ENCODE data around the gene C1orf35.
A peak's percentile ranks its signal among the peaks of the same experiment; 100 is the strongest.

C1orf35 gene

DNA sequence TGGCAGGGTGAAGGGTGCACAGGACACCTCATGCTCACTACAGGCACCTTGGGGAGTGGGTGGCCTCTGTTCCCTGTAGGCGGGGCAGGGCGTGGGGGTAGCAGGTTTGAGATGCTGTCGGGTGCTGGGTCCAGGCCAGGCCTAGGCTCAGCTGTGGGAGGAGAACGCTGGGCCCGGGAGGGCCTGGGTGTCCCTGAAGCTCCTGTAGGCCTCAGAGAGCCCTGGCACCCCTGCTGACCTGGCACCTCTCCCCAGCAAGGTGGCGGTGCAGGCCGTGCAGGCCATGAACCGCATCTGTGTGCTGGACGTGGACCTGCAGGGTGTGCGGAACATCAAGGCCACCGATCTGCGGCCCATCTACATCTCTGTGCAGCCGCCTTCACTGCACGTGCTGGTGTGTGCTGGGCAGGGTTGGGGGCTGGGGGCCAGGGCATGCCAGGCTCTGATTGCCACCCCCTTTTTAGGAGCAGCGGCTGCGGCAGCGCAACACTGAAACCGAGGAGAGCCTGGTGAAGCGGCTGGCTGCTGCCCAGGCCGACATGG, 44.1 kb upstream of the C1orf35 start:
- no peaks in the 10 kb centered on the region for H3K27me3 ChIP-seq (ENCODE audit: control insufficient read depth, insufficient read depth, low read length)
- no peak overlapping the region for H3K4me3 ChIP-seq (ENCODE audit: low read length)
- no peak overlapping the region for H3K9ac ChIP-seq (ENCODE audit: low read length)
- H3K27ac ChIP-seq (ENCODE audit: low read length): no peak overlapping the region
- H3K9me3 ChIP-seq (ENCODE audit: control insufficient read depth, low read depth, low read length): no peaks in the 10 kb centered on the region
- no peaks in the 10 kb centered on the region for H3K36me3 ChIP-seq (ENCODE audit: control insufficient read depth, low read depth, low read length)
- peaks cover 6% of the 10 kb centered on the region for H3K4me1 ChIP-seq (ENCODE audit: control insufficient read depth, low read depth, low read length)

DNA sequence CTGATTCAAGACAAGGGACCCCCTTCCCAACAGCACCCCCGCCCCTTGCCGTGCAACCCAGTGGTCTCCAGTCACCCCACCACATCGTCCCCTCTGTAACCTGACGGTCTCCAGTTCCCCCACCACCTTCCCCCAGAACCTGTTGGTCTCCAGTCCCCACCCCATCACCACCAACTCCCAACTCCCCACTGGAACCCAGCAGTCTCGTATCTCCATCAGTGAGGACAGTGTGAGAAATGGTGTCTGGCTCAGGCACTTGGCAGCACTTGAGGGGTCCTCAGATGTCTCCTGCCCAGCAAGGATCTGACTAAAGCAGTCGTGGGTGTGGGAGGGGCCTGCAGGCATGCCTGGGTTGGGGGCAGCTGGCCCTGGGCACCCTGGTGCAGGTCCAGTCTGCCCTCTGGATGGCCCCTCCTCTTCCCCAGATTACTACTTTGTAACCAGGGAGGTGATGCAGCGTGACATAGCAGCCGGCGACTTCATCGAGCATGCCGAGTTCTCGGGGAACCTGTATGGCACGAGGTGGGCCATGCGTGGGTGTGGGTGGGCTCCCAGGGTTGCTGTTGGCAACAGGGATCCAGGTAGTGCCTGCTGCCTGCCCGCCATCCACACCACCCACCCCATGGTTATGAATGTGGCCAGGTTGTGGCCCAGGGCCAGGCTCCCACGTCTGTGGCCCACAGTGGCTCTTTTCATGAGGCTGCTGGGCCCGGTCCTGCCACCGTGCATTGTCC, 43.5 kb upstream of the C1orf35 start:
- Histone ChIP-seq H3K9ac (ENCODE audit: low read length) (no peak overlapping the region), H3K9me3 (ENCODE audit: control insufficient read depth, low read depth, low read length) (no peaks in the 10 kb centered on the region), H3K27me3 (ENCODE audit: control insufficient read depth, insufficient read depth, low read length) (no peaks in the 10 kb centered on the region), H3K4me1 (ENCODE audit: control insufficient read depth, low read depth, low read length) (peaks cover 6% of the 10 kb centered on the region), H3K4me3 (ENCODE audit: low read length) (no peak overlapping the region), H3K27ac (ENCODE audit: low read length) (no peak overlapping the region), H3K36me3 (ENCODE audit: control insufficient read depth, low read depth, low read length) (no peaks in the 10 kb centered on the region)

DNA sequence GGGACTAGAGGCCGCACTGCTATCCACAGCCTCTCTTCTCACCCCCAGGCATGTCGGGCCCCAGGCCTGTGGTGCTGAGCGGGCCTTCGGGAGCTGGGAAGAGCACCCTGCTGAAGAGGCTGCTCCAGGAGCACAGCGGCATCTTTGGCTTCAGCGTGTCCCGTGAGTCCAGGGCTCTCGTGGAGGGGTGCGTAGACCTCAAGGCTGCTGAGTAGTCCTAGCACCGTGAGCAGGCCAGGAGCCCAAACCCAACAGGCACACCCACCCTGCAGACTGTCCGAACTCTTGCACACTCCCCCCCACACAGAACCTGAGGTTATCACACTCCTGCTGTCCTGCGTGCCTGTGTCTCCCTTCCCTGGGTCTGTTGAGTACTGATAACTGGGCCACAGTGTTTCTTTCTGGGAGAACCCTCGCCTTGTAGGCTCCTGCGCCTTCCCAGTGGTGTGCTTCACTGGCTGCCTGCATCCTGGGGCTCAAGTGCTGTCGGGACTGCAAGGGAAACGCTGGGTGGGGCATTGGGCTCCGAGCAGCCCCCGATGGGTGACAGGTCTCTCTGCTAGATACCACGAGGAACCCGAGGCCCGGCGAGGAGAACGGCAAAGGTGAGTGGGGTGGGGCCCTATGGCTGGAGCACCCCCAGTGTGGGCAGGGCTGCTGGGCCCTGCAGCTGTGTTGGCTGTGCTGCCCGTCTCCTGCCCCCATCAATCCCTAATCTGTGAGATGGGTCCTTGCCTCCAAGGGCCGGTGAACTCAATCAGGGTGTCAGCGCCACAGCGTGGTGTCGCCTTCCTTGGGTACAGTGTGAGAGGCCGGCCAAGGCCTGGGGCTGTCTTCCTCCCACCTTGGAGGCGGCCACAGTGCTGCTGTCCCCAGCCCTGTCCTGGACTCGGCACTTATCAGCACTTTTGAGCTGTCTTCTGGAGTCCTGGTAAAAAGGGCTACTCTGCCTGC, 42.6 kb upstream of the C1orf35 start:
- H3K27ac ChIP-seq (ENCODE audit: low read length): no peak overlapping the region
- no peaks in the 10 kb centered on the region for H3K27me3 ChIP-seq (ENCODE audit: control insufficient read depth, insufficient read depth, low read length)
- no peaks in the 10 kb centered on the region for H3K9me3 ChIP-seq (ENCODE audit: control insufficient read depth, low read depth, low read length)
- H3K36me3 ChIP-seq (ENCODE audit: control insufficient read depth, low read depth, low read length): no peaks in the 10 kb centered on the region
- no peak overlapping the region for H3K4me3 ChIP-seq (ENCODE audit: low read length)
- no peak overlapping the region for H3K9ac ChIP-seq (ENCODE audit: low read length)
- H3K4me1 ChIP-seq (ENCODE audit: control insufficient read depth, low read depth, low read length): peaks cover 11% of the 10 kb centered on the region

DNA sequence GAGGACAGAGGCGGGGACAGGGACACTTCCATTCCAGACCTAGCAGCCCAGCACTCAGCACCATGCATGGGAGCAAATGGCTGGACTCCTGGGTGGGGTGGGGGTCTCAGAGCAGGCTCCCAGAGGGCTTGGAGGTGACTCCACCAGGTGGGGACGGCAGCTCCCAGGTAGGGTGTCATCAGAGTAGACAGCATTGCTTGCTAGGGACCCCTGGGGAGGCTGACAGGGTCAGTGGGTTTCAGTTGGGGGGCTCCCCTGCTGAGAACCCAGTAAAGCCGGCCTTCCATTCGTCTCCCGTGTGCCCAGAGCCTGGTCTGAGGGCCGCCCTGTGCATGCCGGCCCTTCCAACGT, 41.8 kb upstream of the C1orf35 start:
- Histone ChIP-seq H3K27ac (ENCODE audit: low read length) (no peak overlapping the region), H3K9ac (ENCODE audit: low read length) (no peak overlapping the region), H3K27me3 (ENCODE audit: control insufficient read depth, insufficient read depth, low read length) (no peaks in the 10 kb centered on the region), H3K4me3 (ENCODE audit: low read length) (no peak overlapping the region), H3K9me3 (ENCODE audit: control insufficient read depth, low read depth, low read length) (no peaks in the 10 kb centered on the region), H3K36me3 (ENCODE audit: control insufficient read depth, low read depth, low read length) (no peaks in the 10 kb centered on the region), H3K4me1 (ENCODE audit: control insufficient read depth, low read depth, low read length) (peaks cover 10% of the 10 kb centered on the region)

DNA sequence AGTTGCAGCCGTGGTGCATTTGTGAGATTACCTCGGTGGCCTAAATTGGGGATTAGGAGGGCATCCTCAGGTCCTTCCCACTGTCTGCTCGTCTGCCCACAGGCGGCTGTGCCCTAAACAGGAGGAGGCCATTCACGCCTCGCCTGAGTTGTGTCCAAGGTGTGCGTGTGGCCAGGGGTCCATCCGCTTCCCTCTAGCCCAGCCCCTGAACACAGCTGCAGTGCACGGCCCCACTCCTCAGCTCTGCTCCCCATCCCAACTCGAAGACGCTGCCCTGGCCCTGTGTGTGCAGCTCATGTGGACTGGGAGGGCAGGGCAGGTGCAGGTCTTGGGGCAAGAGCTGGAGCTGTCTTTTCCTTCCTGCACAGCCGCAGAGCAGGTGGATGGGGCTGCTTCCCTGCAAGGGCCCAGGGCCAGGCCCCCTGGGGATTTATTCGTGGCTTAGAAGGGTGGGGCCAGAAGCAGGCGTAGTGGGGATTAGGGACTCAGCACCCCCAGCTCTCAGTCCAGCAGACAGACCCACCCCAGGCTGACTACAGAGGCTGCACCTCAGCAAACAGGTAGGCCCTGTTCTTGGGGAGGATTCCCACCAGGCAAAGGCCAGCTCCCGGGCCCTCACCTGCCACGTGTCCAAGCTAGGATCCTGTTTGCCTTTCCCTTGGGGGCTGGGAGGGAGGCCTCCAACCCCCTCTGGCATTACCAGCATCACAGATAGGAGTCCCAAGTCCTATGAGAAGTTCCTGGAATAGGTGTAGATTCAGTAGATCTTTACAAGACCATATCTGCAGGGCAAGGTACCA, 41.3 kb upstream of the C1orf35 start:
- Histone ChIP-seq H3K4me3 (ENCODE audit: low read length) (no peak overlapping the region), H3K9ac (ENCODE audit: low read length) (no peak overlapping the region), H3K9me3 (ENCODE audit: control insufficient read depth, low read depth, low read length) (no peaks in the 10 kb centered on the region), H3K27ac (ENCODE audit: low read length) (no peak overlapping the region), H3K4me1 (ENCODE audit: control insufficient read depth, low read depth, low read length) (peaks cover 4% of the 10 kb centered on the region), H3K36me3 (ENCODE audit: control insufficient read depth, low read depth, low read length) (no peaks in the 10 kb centered on the region), H3K27me3 (ENCODE audit: control insufficient read depth, insufficient read depth, low read length) (no peaks in the 10 kb centered on the region)

DNA sequence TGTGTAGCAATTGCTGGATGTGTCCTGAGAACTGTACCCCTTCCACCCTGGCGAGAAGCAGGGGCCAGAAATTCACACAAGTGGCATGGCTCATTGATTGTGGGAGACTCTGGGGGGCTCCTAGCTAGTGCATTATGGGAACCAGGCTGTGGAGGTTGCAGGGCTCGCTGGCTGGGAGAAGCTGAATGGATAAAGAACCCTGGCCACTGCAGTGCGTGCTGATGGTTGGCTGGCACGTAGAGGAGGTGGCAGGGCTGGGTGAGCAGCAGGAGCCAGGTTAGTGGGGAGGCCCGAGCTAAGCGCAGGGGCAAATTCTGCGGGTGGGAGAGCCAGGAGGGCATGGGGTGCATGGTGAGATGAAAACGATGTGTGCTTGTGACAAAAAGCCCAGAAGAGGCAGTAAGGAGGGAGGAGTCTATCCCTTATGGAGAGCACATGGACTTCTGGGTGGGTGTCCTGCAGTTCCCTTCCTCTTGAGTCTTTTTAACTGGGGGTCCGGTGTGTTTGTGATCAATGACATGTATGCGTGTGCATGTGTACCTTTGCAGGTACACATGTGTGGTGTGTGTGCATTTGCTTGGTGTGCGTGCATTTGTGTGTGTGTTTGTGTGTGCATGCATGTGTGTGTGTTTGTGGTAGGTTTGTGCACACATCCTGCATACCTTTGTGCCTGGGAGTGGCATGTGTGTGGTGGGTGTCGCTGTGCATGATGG, 40.5 kb upstream of the C1orf35 start:
- Histone ChIP-seq H3K4me1 (ENCODE audit: control insufficient read depth, low read depth, low read length) (peaks cover 4% of the 10 kb centered on the region), H3K4me3 (ENCODE audit: low read length) (no peak overlapping the region), H3K36me3 (ENCODE audit: control insufficient read depth, low read depth, low read length) (no peaks in the 10 kb centered on the region), H3K9ac (ENCODE audit: low read length) (no peak overlapping the region), H3K27me3 (ENCODE audit: control insufficient read depth, insufficient read depth, low read length) (no peaks in the 10 kb centered on the region), H3K9me3 (ENCODE audit: control insufficient read depth, low read depth, low read length) (no peaks in the 10 kb centered on the region), H3K27ac (ENCODE audit: low read length) (no peak overlapping the region)

DNA sequence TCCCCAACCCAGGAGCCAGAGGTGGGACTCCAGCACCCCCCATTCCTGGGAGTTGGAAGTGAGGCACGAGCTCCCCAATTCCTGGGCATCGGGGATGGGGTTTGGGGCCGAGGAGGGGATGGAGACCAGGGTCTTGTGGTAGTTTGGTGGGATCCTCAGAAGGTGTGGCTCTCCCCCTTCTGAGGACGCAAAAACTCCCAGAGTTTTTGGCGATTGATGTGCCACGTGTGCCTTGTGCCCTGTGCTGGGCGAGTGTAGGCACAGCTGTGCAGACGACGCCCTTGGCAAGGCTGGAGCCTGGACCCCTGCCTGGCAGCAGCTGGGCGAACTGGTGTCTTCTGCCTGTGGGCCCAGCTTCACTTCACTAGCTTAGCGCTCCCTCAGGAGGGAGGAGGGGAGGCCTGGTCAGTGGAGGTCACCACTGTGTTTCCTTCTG, 39.6 kb upstream of the C1orf35 start:
- no peak overlapping the region for H3K4me3 ChIP-seq (ENCODE audit: low read length)
- H3K27me3 ChIP-seq (ENCODE audit: control insufficient read depth, insufficient read depth, low read length): peaks cover 9% of the 10 kb centered on the region
- H3K4me1 ChIP-seq (ENCODE audit: control insufficient read depth, low read depth, low read length): peaks cover 4% of the 10 kb centered on the region
- H3K36me3 ChIP-seq (ENCODE audit: control insufficient read depth, low read depth, low read length): no peaks in the 10 kb centered on the region
- no peak overlapping the region for H3K9ac ChIP-seq (ENCODE audit: low read length)
- H3K9me3 ChIP-seq (ENCODE audit: control insufficient read depth, low read depth, low read length): no peaks in the 10 kb centered on the region
- H3K27ac ChIP-seq (ENCODE audit: low read length): no peak overlapping the region

DNA sequence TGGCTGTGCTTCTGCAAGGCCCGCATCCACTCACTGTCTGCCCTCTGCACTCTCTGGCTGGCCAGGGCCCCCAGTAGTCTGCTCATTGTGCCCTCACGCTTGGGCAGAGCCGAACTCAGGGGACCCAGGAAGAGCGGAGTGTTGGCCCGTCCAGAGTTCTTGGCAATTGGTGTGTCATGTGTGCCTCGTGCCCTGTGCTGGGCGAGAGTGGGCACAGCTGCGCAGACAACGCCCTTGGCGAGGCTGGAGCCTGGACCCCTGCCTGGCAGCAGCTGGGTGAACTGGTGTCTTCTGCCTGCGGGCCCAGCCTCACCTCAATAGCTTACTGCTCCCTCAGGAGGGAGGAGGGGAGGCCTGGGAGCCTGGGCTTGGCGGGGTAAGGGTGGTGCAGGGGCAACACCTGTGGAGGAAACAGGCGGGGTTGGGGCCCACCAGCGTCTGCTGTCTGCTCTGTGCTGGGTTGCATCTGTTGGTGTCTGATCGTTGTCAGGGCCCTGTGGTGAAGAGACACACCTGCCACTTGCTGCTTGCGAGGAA, 39.1 kb upstream of the C1orf35 start:
- no peak overlapping the region for H3K27ac ChIP-seq (ENCODE audit: low read length)
- H3K4me3 ChIP-seq (ENCODE audit: low read length): no peak overlapping the region
- no peaks in the 10 kb centered on the region for H3K9me3 ChIP-seq (ENCODE audit: control insufficient read depth, low read depth, low read length)
- peaks cover 14% of the 10 kb centered on the region for H3K27me3 ChIP-seq (ENCODE audit: control insufficient read depth, insufficient read depth, low read length)
- peaks cover 4% of the 10 kb centered on the region for H3K4me1 ChIP-seq (ENCODE audit: control insufficient read depth, low read depth, low read length)
- no peak overlapping the region for H3K9ac ChIP-seq (ENCODE audit: low read length)
- H3K36me3 ChIP-seq (ENCODE audit: control insufficient read depth, low read depth, low read length): no peaks in the 10 kb centered on the region

DNA sequence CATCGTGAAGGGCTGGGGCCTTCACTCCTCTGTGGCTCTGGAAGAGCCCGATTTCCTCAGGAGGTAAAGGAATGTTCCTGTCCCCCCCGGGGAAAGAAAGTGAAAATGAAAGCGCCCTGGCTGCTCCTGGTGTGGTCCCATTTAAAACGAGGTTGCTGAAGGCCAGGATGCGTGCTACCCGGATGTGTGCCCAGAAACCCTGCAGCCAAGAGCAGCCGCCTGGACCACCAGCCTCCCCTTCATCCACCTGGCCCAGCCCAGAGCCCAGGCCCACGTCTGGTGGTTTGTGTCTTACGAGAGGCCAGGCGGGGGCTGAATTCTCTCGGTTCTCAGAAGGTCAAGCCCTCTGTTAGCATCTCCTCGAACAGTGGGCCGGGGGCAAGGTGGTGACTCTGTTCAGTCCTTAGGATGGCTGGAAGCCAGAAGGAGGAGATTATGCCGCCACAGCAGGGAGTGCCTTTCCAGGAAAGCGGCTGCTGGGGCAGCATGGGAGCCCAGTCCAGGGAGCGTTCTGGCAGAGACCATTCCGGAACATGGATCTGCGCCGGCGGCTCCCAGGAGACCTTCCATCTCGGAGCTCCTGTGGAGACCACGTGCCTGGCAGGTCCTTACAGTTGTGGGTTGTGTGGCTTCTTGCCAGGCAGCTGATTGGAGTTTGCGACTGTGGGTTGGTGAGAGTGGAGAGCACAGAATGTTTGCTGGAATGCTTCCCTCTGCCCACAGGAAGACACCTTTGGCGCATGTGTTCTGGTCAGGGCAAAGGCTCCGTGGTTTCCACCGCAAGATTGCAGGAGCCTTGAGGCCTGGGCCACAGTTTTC, 38.3 kb upstream of the C1orf35 start:
- peak overlapping the region; percentile 61 for H3K9ac ChIP-seq (ENCODE audit: low read length)
- H3K9me3 ChIP-seq (ENCODE audit: control insufficient read depth, low read depth, low read length): no peaks in the 10 kb centered on the region
- H3K4me1 ChIP-seq (ENCODE audit: control insufficient read depth, low read depth, low read length): peaks cover 4% of the 10 kb centered on the region
- peak overlapping the region; percentile 82 for H3K4me3 ChIP-seq (ENCODE audit: low read length)
- no peaks in the 10 kb centered on the region for H3K36me3 ChIP-seq (ENCODE audit: control insufficient read depth, low read depth, low read length)
- H3K27me3 ChIP-seq (ENCODE audit: control insufficient read depth, insufficient read depth, low read length): peaks cover 21% of the 10 kb centered on the region
- no peak overlapping the region for H3K27ac ChIP-seq (ENCODE audit: low read length)

DNA sequence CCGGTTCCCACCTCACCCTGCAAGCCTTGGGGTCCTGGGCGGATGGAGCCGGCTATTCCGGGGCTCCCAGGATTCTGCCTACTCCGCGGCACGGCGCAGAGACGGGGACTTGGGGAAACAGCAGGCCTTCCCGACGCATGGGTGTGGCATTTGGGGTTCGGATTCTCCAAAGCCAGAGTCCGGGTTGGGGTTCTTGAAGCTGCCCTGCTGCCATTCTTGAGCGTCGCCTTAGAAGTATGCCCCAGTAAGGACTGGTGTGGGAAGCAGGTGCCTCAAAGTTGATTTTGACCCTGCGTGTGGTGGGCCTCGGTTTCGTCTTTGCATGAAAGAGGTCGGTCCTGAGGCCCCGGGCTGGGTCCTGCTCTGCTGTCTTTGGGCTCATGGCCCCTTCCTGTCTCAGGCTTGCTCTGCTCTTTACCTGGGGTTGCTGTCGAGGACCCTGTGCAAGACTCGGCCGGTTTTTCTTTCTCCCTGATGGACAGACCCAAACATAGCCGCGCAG, 37.6 kb upstream of the C1orf35 start:
- Histone ChIP-seq H3K9ac (ENCODE audit: low read length) (peak overlapping the region; percentile 61), H3K4me1 (ENCODE audit: control insufficient read depth, low read depth, low read length) (peaks cover 4% of the 10 kb centered on the region), H3K4me3 (ENCODE audit: low read length) (peak overlapping the region; percentile 82), H3K36me3 (ENCODE audit: control insufficient read depth, low read depth, low read length) (no peaks in the 10 kb centered on the region), H3K27me3 (ENCODE audit: control insufficient read depth, insufficient read depth, low read length) (peaks cover 28% of the 10 kb centered on the region), H3K27ac (ENCODE audit: low read length) (no peak overlapping the region), H3K9me3 (ENCODE audit: control insufficient read depth, low read depth, low read length) (no peaks in the 10 kb centered on the region)
